Measurements from ENCODE around the gene BEND7.
"Not testable (repeated sequence)": the region's sequence is repeated elsewhere in the genome, so short reads cannot be mapped to it uniquely, and the experiment has no call there.

Gene BEND7

GRCh38 chr10:13437026-13437555, 91.7 kb downstream of the BEND7 start:
- no peak overlapping the region for H3K4me3 ChIP-seq (ENCODE audit: low read depth, low read length)
- TF ChIP-seq CTCF (IDR thresholded peaks at IDR 0.05; ENCODE audit: insufficient read depth, low read depth, low read length, missing control alignments) = no peak
- DNase-seq (ENCODE audit: low read depth) = no peak

- not testable (repeated sequence) for H3K4me3 ChIP-seq (ENCODE audit: low read depth, low read length); DNase-seq (ENCODE audit: low read depth)
These were observed 100.9 kb downstream of the BEND7 start for GRCh38 chr10:13427943-13428342.

GRCh38 chr10:13425397-13425796, 103.4 kb downstream of the BEND7 start:
- TF ChIP-seq CTCF (IDR thresholded peaks at IDR 0.05; ENCODE audit: insufficient read depth, low read depth, low read length, missing control alignments) = no peak
- H3K4me3 ChIP-seq (ENCODE audit: low read depth, low read length) = no peak overlapping the region
- DNase-seq (ENCODE audit: low read depth) = no peak

- DNase-seq (ENCODE audit: low read depth) = peak; percentile 44
- no peak for TF ChIP-seq CTCF (IDR thresholded peaks at IDR 0.05; ENCODE audit: insufficient read depth, low read depth, low read length, missing control alignments)
- H3K4me3 ChIP-seq (ENCODE audit: low read depth, low read length) = no peak overlapping the region
These were observed 106.0 kb downstream of the BEND7 start for GRCh38 chr10:13422800-13423199.

GRCh38 chr10:13421382-13421917, 107.4 kb downstream of the BEND7 start:
- no peak for DNase-seq (ENCODE audit: low read depth)
- no peak overlapping the region for H3K4me3 ChIP-seq (ENCODE audit: low read depth, low read length)
- TF ChIP-seq CTCF (IDR thresholded peaks at IDR 0.05; ENCODE audit: insufficient read depth, low read depth, low read length, missing control alignments) = no peak

GRCh38 chr10:13420532-13421307, 108.1 kb downstream of the BEND7 start:
- no peak overlapping the region for H3K4me3 ChIP-seq (ENCODE audit: low read depth, low read length)
- no peak for DNase-seq (ENCODE audit: low read depth)
- TF ChIP-seq CTCF (IDR thresholded peaks at IDR 0.05; ENCODE audit: insufficient read depth, low read depth, low read length, missing control alignments) = no peak

GRCh38 chr10:13417459-13418126, 111.2 kb downstream of the BEND7 start:
- no peak for TF ChIP-seq CTCF (IDR thresholded peaks at IDR 0.05; ENCODE audit: insufficient read depth, low read depth, low read length, missing control alignments)
- H3K4me3 ChIP-seq (ENCODE audit: low read depth, low read length) = no peak overlapping the region
- DNase-seq (ENCODE audit: low read depth) = no peak

All from GM12865 (cell line).